Esophagus muscularis mucosa (tissue), 4 donors: ENCODE results near the gene EEF1E1.

ENCODE experiments used
- CTCF ChIP-seq, 3 experiments: fragments of 200-600 bp in 2 of 3; fragments of 450-650 bp in 1 of 3; sonication (generic) in 2 of 3; IDR thresholded peaks; one replicate each; pipeline ENCODE4 v1.5.1; 2017 to 2019; ENCODE audit warnings: antibody characterized with exemption in 3 of 3, mild to moderate bottlenecking in 2 of 3, moderate library complexity in 1 of 3
- EP300 ChIP-seq: sonication (generic); formaldehyde crosslinking; IDR thresholded peaks from one replicate; pipeline ENCODE4 v1.6.1; 2017; ENCODE audit warnings: antibody characterized with exemption
- POLR2A ChIP-seq: fragments of 450-650 bp; IDR thresholded peaks from one replicate; pipeline ENCODE4 v1.6.1; 2017; ENCODE audit warnings: antibody characterized with exemption, moderate library complexity, mild to moderate bottlenecking, low read depth

- TF ChIP-seq CTCF (IDR thresholded peaks at IDR 0.05) = no peak
- no peak for TF ChIP-seq EP300
- no peak for TF ChIP-seq POLR2A
Observed at GRCh38 chr6:8082954-8083858, 19.1 kb downstream of the EEF1E1 start.
